Measurements from ENCODE around the gene CHST13.

The CHST13 gene

DNA sequence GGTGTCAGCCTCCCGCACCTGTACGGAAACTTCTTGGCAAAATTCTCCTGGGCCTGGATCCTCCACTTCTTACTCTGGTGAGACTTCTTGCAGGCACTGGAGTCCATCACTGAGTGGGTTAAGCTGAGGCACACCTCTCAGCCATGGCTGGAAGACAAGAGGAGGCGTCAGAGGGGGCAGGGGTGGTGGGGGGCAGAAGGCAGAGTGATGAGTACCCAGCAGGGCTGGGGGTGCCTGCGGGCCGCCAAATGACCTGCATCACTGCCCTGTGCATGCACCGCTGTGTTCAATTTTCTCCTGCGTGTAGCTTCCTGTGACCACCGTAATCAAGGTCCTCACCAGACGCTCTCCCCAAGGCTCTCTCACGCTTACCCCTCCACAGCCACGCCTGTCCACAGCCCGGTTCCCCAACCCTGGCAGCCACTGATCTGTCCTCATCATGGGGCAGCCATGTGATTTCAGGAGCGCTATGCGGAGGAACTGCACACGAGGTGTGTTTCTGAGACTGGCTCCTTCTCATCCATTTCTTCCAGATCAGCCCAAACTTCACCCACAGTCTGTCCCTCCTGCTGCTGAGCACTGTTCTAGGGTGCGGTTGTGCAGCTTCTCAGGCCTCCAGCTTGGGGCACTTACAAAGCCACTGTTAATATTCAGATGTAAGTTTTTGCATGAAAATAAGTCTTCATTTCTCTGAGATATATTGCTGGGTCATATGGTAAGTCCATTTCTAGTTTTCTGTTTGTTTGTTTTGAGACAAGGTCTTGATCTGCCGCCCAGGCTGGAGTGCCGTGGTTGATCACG lies 29.5 kb downstream of the CHST13 start:
- DNase-seq (ENCODE audit: low read depth in 2 of 2): no peak

DNA sequence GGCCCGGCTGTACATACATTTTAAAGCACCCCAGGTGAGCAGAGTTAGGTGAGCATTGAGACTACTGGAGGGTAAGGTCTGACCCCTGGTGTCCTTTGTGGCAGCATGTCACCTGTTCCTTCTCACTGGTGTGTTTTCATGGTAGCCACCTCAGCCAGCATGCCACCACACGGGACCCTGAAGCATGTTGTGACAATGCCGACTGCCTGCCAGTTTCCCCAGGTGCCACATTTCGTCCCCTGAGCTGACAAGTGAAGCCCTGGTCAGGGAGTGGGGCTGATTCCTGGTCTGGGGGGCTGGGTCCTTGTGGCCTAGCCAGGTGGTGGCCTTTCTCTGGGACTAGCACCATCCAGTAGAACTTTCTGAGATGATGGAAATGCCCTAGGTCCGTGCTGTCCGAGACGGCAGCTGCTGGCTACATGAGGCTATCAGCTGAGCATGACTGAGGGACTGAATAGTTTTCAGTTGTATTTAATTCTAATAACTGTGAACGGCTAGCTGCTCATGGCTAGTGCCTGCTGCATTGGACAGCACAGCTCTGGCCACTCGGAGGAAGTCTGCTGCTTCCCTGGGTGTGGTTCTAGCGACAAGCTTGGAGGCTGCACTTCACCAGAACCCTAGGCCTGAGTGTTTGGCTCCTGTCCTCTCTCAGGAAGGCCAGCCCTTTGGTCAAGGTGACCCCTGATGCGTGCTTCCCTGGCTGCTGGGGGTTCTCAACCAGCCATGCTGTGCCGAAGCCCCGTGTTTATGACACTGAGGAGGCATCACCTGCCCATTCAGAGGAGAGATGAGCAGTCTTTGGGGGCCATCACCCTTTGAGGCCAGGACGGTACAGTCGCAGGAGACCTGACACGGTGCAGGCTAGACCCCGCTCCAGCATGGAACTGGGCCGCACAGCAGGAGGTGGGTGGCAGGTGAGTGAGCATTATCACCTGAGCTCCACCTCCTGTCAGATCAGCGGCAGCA lies 30.9 kb downstream of the CHST13 start:
- DNase-seq (ENCODE audit: low read depth in 2 of 2): no peak

GRCh38 chr3:126555795-126556636 lies 32.1 kb downstream of the CHST13 start:
- DNase-seq (ENCODE audit: low read depth in 2 of 2): no peak

GRCh38 chr3:126556637-126557414 lies 32.9 kb downstream of the CHST13 start:
- DNase-seq (ENCODE audit: low read depth in 2 of 2): no peak

DNA sequence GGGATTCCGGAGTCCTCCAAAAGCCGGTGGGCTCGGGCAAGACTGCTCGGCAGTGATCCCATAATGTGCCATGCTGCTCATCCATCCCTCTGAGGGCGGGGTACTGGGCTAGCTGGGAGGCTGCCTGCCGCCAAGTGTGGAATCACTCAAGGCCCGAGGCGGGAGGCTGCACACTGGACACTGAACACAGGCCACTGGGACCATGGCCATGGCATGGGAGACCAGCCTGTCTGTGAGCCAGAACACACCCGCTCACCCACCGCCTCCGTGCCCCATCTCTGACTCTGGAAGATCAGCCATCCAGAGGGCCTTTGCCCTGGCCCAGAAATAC lies 33.4 kb downstream of the CHST13 start:
- no peak for DNase-seq (ENCODE audit: low read depth in 2 of 2)

- DNase-seq (ENCODE audit: low read depth in 2 of 2): no peak
These were observed 33.8 kb downstream of the CHST13 start for GRCh38 chr3:126557761-126558160.

DNA sequence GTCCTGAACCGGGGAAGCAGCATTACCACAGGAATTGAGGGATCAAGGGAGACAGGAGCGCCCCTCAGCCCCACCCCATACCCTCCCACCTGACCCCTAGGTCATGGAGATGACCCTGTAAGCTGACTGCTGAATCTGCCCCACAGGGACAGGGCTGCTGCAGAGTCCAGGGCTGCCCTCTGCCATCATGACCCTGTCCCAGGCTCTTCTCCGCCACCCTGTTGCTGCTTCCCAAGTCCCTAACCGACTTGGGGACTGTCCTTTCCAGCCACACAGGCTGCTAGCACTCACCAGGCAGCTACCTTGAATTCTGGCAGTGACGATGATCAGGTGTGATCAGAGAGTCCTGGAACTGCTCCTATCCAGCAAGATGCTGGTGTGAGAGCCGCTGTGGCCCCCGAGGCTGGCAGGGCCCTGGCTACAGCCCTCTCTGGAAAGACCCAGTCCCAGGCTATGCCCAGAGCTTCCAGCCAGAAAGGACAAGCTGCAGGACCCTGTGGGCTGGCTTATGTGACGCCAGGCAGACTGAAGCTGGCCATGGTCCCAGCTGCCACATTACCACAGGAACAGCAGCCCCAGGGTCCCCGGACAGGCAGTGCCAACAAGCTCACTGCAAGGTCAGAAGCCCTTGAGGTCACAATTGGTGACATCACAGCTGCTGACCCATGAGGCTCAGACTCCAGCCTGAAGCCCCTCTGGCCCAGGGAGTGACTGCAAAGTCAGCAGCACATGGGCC lies 34.5 kb downstream of the CHST13 start, which contains the start of gene C3orf22:
TSS of gene C3orf22 (minus strand) at position 597 of the 736 bp plus-strand sequence. CDS start 5,542 bp downstream, outside the sequence.
- no peak for DNase-seq (ENCODE audit: low read depth in 2 of 2)

DNA sequence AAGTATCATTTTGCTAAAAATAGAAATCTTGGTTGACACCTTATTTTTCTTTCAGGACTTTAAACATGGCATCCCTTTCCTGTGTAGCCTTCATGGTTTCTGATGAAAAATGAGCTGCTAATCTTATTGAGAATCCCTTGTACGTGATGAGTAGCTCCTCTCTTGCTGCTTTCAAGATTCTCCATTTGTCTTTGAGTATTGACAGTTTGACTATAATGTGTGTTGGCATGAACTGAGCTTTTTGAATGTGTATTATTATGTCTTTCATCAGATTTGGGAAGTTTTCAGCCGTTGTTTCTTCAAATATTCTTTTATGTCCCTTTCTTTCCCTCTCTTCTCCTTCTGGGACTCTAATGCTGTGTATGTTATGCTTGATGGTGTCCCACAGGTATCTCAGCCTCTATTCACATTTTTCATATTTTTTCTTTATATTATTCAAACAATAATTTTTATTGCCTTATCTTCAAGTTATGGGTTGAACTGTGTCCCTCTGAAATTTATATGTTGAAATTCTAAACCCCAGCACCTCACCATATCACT lies 38.9 kb downstream of the CHST13 start:
- DNase-seq (ENCODE audit: low read depth in 2 of 2): no peak

- no peak for DNase-seq (ENCODE audit: low read depth in 2 of 2)
These were observed 43.9 kb downstream of the CHST13 start for GRCh38 chr3:126567696-126568438.

GRCh38 chr3:126568776-126569342 lies 44.9 kb downstream of the CHST13 start:
- no peak for DNase-seq (ENCODE audit: low read depth in 2 of 2)

DNA sequence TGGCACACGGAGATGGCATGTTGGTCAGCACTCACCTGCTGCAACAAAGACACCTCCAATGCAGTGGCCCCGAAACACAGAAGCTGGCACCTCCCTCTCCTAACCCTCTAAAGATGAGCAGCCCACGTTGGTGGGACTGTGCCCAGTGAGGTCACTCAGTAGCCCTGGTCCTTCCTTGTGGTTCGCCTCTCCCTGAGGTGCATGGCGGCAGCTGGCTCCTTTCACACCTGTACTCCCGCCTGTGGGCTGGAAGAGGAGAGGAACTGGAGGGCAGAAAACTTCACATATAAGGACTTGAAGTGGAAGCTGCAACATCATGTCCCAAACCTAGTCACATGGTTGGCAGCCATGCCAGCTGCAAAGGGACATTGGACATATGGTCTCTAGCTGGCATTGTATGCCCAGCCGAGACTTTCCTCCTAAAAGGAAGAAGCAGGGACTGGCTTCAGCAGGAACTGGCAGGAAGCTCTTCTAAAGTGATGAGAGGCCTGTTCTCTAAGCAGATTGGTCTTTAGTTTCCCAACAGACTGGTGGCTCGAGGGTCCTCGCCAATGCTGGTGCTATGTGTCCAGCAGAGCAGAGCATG lies 45.5 kb downstream of the CHST13 start:
- DNase-seq (ENCODE audit: low read depth in 2 of 2): no peak

DNA sequence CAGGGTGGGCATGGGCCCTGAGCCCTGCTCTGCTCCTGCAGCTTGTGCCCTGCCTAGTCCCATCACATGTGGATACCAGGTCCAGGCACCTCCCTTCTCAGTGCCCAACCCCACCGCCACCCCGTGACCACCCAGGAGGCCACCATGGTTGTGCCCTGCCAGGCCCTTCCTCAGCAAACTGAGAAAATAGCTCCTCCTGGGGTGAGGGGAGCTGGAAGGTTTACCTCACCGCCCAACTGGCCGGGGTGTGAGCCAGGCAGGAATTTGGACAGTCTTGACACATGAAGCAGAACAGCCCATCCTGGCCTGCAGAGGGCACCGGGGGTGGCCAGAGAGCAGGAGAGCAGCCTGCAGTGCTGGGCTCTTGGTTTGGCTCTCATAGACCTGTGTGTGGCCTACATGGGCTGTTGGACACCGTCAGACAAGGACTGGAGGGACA lies 46.2 kb downstream of the CHST13 start:
- no peak for DNase-seq (ENCODE audit: low read depth in 2 of 2)

DNA sequence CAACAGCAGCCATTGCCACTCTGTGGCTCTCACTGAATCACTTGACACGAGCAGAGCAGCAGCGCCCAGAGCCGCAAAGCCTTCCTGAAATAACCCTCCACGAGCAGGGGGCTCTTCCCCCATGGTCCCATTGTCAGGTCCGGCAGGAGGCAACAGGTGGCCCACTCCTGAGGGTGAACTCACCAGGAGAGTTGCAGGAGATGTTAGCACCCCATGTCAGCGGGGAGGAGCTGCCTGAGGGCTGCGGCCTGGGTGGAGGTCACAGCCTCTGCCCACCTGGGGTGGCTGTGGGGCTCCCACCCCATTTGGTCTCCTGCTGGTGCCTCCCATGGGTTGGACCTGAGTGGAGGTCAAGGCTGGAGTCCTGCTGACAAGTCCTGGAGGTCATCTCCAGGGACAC lies 47.1 kb downstream of the CHST13 start:
- DNase-seq (ENCODE audit: low read depth in 2 of 2): no peak

DNA sequence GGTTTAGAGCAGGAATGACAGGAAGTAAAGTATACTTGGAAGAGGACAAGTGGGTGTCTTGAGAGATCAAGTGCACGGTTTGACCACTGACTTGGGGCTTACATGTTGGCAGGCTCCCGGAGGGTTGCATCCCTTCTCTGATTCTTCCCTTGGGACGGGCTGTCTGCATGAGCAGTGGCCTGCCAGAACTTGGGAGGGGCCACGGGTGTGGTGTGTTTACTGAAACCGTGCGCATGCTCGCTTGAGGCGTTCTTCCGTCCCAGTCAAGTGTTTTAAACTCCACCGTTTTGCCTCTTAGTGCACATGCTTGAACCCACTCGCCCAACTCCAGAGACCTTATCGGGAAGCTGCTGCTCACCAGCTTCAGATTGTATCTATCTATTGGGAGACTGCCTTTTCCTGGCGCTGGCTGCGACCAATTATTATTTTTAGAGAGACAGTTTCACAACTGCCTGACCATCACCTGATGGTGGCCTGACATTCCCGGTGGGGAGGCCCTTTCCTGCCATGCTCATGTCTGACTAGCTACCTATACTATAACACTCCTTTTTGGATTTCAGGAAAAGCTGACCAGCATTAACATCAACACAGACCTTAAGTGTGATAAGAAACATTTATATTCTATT lies 49.6 kb downstream of the CHST13 start:
- no peak for DNase-seq (ENCODE audit: low read depth in 2 of 2)

- no peak for DNase-seq (ENCODE audit: low read depth in 2 of 2)
These were observed 53.3 kb downstream of the CHST13 start for GRCh38 chr3:126577261-126577660.

DNA sequence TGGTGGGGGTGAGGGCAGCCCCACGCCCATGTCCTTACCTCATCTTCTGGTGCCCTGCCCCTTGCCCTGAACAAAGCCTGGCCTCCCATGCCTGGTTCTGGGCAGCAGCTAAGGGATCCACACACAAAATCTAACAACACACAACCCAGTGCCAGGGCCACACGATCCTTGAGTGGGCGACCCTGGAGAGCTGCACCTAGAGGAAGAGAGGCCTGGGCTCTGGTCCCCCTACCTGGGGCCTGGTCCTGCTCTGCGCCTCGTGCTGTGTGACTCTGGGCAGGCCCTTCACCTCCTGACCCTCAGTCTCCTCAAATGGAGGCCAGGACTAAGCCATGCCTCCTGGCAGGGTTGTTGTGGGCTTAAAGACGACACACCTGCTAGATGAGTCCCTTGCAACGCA lies 54.7 kb downstream of the CHST13 start:
- no peak for DNase-seq (ENCODE audit: low read depth in 2 of 2)

- no peak for DNase-seq (ENCODE audit: low read depth in 2 of 2)
These were observed 56.8 kb downstream of the CHST13 start for GRCh38 chr3:126580746-126581145.

GRCh38 chr3:126581569-126581968 lies 57.6 kb downstream of the CHST13 start:
- DNase-seq (ENCODE audit: low read depth in 2 of 2): no peak
